DOHH2 (cell line): ENCODE results near the gene SPATC1L.

Source experiments
- H3F3A ChIP-seq: fragments of 200-600 bp; sonication (generic), shearing (Covaris generic); 2 replicates; pipeline ENCODE4 v1.6.0; 2016; ENCODE audit warnings: antibody characterized with exemption, mild to moderate bottlenecking; ENCODE audit not compliant: control insufficient read depth, insufficient read depth
- H3K27ac ChIP-seq: fragments of 200-600 bp; sonication (generic); 2 replicates; pipeline ENCODE4 v1.5.1; 2014; ENCODE audit warnings: low read depth, mild to moderate bottlenecking, low read length, moderate library complexity
- H3K27me3 ChIP-seq: fragments of 200-600 bp; sonication (generic); 2 replicates; pipeline ENCODE4 v1.6.1; 2014; ENCODE audit warnings: mild to moderate bottlenecking, low read length, mixed read lengths; ENCODE audit not compliant: control insufficient read depth
- H3K36me3 ChIP-seq: fragments of 200-600 bp; sonication (generic); 2 replicates; pipeline ENCODE4 v1.6.1; 2014; ENCODE audit warnings: mild to moderate bottlenecking, low read length, moderate library complexity, mixed read lengths; ENCODE audit not compliant: control insufficient read depth
- H3K4me1 ChIP-seq: fragments of 200-600 bp; sonication (generic); 2 replicates; pipeline ENCODE4 v1.6.1; 2014; ENCODE audit warnings: mild to moderate bottlenecking, low read length, mixed read lengths; ENCODE audit not compliant: control insufficient read depth
- H3K4me2 ChIP-seq: fragments of 200-600 bp; sonication (generic); 2 replicates; pipeline ENCODE4 v1.6.0; 2014; ENCODE audit warnings: mild to moderate bottlenecking, low read length, moderate library complexity
- H3K4me3 ChIP-seq: fragments of 200-600 bp; sonication (generic); 2 replicates; pipeline ENCODE4 v1.5.1; 2014; ENCODE audit warnings: mild to moderate bottlenecking, low read length, mixed read lengths
- H3K79me2 ChIP-seq: fragments of 200-600 bp; sonication (generic); 2 replicates; pipeline ENCODE4 v1.6.1; 2014; ENCODE audit warnings: mild to moderate bottlenecking, low read length, mixed read lengths; ENCODE audit not compliant: control insufficient read depth
- H3K9me2 ChIP-seq: fragments of 200-600 bp; sonication (generic); replicated peaks from 2 replicates; pipeline ENCODE4 v1.6.1; 2014; ENCODE audit warnings: mild to moderate bottlenecking, low read length, mixed read lengths; ENCODE audit not compliant: control insufficient read depth
- H3K9me3 ChIP-seq: fragments of 200-600 bp; sonication (generic); 2 replicates; pipeline ENCODE4 v1.6.1; 2014; ENCODE audit warnings: antibody characterized with exemption, low read length, mixed read lengths; ENCODE audit not compliant: control insufficient read depth, insufficient read depth
- H4K20me1 ChIP-seq: fragments of 200-600 bp; sonication (generic); 2 replicates; pipeline ENCODE4 v1.6.0; 2014; ENCODE audit warnings: low read depth, mild to moderate bottlenecking, antibody characterized with exemption, low read length, moderate library complexity; ENCODE audit not compliant: control insufficient read depth, insufficient read depth
- EZH2phosphoT487 ChIP-seq: fragments of 200-600 bp; sonication (generic); IDR thresholded peaks from 2 replicates; pipeline ENCODE4 v1.6.1; 2017; ENCODE audit warnings: borderline replicate concordance, mild to moderate bottlenecking, antibody characterized with exemption, low read length, moderate library complexity, mixed read lengths
- TF ChIP-seq, protein P1 (sequence below): fragments of 200-600 bp; sonication (generic); IDR thresholded peaks from one replicate; pipeline ENCODE4 v1.5.1; 2014; ENCODE audit warnings: antibody characterized with exemption, mild to moderate bottlenecking, low read depth, low read length; ENCODE audit not compliant: poor library complexity, severe bottlenecking

SPATC1L gene

GRCh38 chr21:46160657-46160906 lies 23.7 kb downstream of the SPATC1L start:
- no peak overlapping the region for H3K27ac ChIP-seq
- no peaks in the 10 kb centered on the region for H3K27me3 ChIP-seq
- no peaks in the 10 kb centered on the region for H3K79me2 ChIP-seq
- no peaks in the 10 kb centered on the region for H4K20me1 ChIP-seq
- no peaks in the 10 kb centered on the region for H3K9me2 ChIP-seq
- peaks cover 3% of the 10 kb centered on the region; the same call in 1 of the 2 replicates for H3K9me3 ChIP-seq
- no peaks in the 10 kb centered on the region; the same call in 1 of the 2 replicates for H3K36me3 ChIP-seq
- TF ChIP-seq, protein P1, sequence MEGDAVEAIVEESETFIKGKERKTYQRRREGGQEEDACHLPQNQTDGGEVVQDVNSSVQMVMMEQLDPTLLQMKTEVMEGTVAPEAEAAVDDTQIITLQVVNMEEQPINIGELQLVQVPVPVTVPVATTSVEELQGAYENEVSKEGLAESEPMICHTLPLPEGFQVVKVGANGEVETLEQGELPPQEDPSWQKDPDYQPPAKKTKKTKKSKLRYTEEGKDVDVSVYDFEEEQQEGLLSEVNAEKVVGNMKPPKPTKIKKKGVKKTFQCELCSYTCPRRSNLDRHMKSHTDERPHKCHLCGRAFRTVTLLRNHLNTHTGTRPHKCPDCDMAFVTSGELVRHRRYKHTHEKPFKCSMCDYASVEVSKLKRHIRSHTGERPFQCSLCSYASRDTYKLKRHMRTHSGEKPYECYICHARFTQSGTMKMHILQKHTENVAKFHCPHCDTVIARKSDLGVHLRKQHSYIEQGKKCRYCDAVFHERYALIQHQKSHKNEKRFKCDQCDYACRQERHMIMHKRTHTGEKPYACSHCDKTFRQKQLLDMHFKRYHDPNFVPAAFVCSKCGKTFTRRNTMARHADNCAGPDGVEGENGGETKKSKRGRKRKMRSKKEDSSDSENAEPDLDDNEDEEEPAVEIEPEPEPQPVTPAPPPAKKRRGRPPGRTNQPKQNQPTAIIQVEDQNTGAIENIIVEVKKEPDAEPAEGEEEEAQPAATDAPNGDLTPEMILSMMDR, result no peak
- TF ChIP-seq EZH2phosphoT487, result no peak
- no peaks in the 10 kb centered on the region for H3K4me1 ChIP-seq
- no peak overlapping the region for H3K4me2 ChIP-seq
- no peak overlapping the region for H3K4me3 ChIP-seq
- H3F3A ChIP-seq, result no peaks in the 10 kb centered on the region

GRCh38 chr21:46159841-46160656 lies 24.2 kb downstream of the SPATC1L start:
- no peak overlapping the region for H3K4me2 ChIP-seq
- no peaks in the 10 kb centered on the region; the same call in 1 of the 2 replicates for H3K36me3 ChIP-seq
- H3K4me3 ChIP-seq, result no peak overlapping the region
- H3K79me2 ChIP-seq, result no peaks in the 10 kb centered on the region
- H3F3A ChIP-seq, result no peaks in the 10 kb centered on the region
- H3K9me2 ChIP-seq, result no peaks in the 10 kb centered on the region
- peaks cover 3% of the 10 kb centered on the region; the same call in 1 of the 2 replicates for H3K9me3 ChIP-seq
- H3K27me3 ChIP-seq, result no peaks in the 10 kb centered on the region
- H4K20me1 ChIP-seq, result no peaks in the 10 kb centered on the region
- no peak overlapping the region for H3K27ac ChIP-seq
- TF ChIP-seq EZH2phosphoT487, result no peak
- TF ChIP-seq, protein P1, result no peak
- no peaks in the 10 kb centered on the region for H3K4me1 ChIP-seq

DNA sequence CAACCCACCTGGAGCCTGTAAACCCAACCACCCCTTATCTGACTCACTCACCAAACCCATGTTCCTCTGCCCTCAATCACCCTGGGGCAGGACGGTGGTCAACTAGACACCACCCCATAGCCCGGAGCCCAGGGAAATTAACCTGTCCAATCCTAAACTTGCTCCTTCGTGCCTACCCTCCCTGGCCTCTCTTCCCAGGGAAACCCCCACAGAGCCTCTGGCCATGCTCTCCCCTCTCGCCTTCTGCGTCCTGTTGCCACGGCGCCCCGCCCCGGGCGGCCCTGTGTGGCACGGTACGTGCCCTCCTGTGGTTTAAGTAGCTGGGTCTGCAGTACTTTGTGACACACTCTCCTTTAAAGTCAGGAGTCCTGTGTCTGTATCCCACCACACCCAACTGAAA lies 24.9 kb downstream of the SPATC1L start:
- no peaks in the 10 kb centered on the region for H3K27me3 ChIP-seq
- H3K27ac ChIP-seq, result no peak overlapping the region
- H4K20me1 ChIP-seq, result no peaks in the 10 kb centered on the region
- H3K4me1 ChIP-seq, result no peaks in the 10 kb centered on the region
- H3K36me3 ChIP-seq, result no peaks in the 10 kb centered on the region; the same call in 1 of the 2 replicates
- H3K79me2 ChIP-seq, result no peaks in the 10 kb centered on the region
- H3K4me2 ChIP-seq, result no peak overlapping the region
- no peaks in the 10 kb centered on the region for H3F3A ChIP-seq
- no peak overlapping the region for H3K4me3 ChIP-seq
- peaks cover 3% of the 10 kb centered on the region; the same call in 1 of the 2 replicates for H3K9me3 ChIP-seq
- TF ChIP-seq, protein P1, result no peak
- no peak for TF ChIP-seq EZH2phosphoT487
- H3K9me2 ChIP-seq, result no peaks in the 10 kb centered on the region
